Suprapubic skin (tissue), 4 donors: ENCODE data around the gene RPL27A. TPM values are rescaled to one million over a fixed set of nuclear protein-coding genes. Genes with fewer than 3 reads are reported as not detected.

Experiments used
- DNase-seq, 2 donors: peaks; one replicate each; pipeline ENCODE4 v3.0.0-alpha.2; 2019; ENCODE audit warnings: low spot score in 2 of 2
- H3K27ac ChIP-seq: fragments of 200-600 bp; sonication (generic); one replicate; pipeline ENCODE4 v1.5.1; 2019
- H3K27me3 ChIP-seq: fragments of 200-600 bp; sonication (generic); one replicate; pipeline ENCODE4 v1.5.1; 2019
- H3K36me3 ChIP-seq: fragments of 200-600 bp; sonication (generic); one replicate; pipeline ENCODE4 v1.5.1; 2019
- H3K4me1 ChIP-seq: fragments of 200-600 bp; sonication (generic); one replicate; pipeline ENCODE4 v1.5.1; 2019
- H3K4me3 ChIP-seq: fragments of 200-600 bp; sonication (generic); one replicate; pipeline ENCODE4 v1.5.1; 2019; ENCODE audit warnings: mild to moderate bottlenecking
- H3K9me3 ChIP-seq: fragments of 200-600 bp; sonication (generic); one replicate; pipeline ENCODE4 v1.5.1; 2019
- EP300 ChIP-seq: sonication (generic); formaldehyde crosslinking; IDR thresholded peaks from one replicate; pipeline ENCODE4 v1.6.1; 2017; ENCODE audit warnings: antibody characterized with exemption
- POLR2A ChIP-seq, 2 donors: fragments of 450-650 bp; IDR thresholded peaks; one replicate each; pipeline ENCODE4 v1.6.1; 2017; ENCODE audit warnings: antibody characterized with exemption in 2 of 2, mild to moderate bottlenecking in 2 of 2, moderate library complexity in 2 of 2
- POLR2AphosphoS5 ChIP-seq, 3 donors: sonication (generic); formaldehyde crosslinking; IDR thresholded peaks; one replicate each; pipeline ENCODE4 v1.6.1; 2017; ENCODE audit warnings: antibody characterized with exemption in 3 of 3
- WGBS: methylation state at CpG from one replicate; pipeline ENCODE4 v1.1.5; 2018; 5-methylcytosine and 5-hydroxymethylcytosine counted together
- total RNA-seq, 4 donors: library from RNA; depleted of rRNA; stranded (reverse); fragments of >200 nt; gene quantifications; one replicate each; pipeline ENCODE4 v1.1.0, GENCODE V29; 2016
- TF ChIP-seq, protein P1 (sequence below), 2 donors: fragments of 200-600 bp in 1 of 2; fragments of 450-650 bp in 1 of 2; sonication (generic) in 1 of 2; IDR thresholded peaks; one replicate each; pipeline ENCODE4 v1.5.1; 2016 to 2019; ENCODE audit warnings: antibody characterized with exemption in 2 of 2, mild to moderate bottlenecking in 1 of 2, moderate library complexity in 1 of 2

Gene RPL27A
- total RNA-seq, 4 donors from 2014 or later: 822 to 1,505 (median 1,124) TPM

DNA sequence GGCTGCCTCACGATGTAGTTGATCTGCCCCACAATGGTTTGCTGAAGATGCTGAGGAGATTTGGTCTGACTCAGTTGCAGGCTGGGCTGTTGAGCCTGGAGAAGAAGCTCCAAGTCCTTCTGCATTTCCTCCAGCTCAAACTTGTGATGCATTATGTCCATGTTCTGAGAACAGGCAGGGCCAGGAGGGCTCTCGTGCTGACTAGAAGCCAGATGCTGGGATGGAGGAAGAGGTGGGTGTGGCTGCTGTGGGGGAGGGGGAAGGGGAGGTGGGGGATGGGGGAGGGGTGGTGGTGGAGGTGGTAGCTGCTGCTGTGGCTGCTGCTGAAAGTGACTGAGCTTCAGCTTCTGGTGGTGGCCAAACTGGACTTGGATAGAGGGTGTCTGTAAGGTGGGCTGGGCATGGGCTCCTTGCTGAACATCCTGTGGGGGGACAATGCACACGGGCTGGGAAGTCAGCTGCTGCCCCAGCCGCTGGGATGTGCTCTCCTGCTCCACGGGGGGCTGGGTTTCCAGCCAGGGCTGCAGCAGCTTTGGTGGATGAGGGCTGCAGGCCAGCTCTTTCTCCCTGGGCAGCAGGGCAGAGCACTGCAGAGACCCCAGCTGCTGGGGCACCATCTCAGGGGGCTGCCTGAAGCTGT, 42.2 kb upstream of the RPL27A start:
- Histone ChIP-seq H3K4me1 (no peaks in the 10 kb centered on the region), H3K27ac (no peak overlapping the region), H3K27me3 (no peaks in the 10 kb centered on the region), H3K4me3 (no peak overlapping the region), H3K36me3 (peaks cover 96% of the 10 kb centered on the region), H3K9me3 (no peaks in the 10 kb centered on the region)
- no peak for DNase-seq
- 58% methylated on average over 2 of the region's 5 CpGs for WGBS
- TF ChIP-seq POLR2AphosphoS5 (IDR thresholded peaks at IDR 0.05): no peak
- no peak for TF ChIP-seq POLR2A (IDR thresholded peaks at IDR 0.05)
- TF ChIP-seq EP300: no peak
- TF ChIP-seq, protein P1, sequence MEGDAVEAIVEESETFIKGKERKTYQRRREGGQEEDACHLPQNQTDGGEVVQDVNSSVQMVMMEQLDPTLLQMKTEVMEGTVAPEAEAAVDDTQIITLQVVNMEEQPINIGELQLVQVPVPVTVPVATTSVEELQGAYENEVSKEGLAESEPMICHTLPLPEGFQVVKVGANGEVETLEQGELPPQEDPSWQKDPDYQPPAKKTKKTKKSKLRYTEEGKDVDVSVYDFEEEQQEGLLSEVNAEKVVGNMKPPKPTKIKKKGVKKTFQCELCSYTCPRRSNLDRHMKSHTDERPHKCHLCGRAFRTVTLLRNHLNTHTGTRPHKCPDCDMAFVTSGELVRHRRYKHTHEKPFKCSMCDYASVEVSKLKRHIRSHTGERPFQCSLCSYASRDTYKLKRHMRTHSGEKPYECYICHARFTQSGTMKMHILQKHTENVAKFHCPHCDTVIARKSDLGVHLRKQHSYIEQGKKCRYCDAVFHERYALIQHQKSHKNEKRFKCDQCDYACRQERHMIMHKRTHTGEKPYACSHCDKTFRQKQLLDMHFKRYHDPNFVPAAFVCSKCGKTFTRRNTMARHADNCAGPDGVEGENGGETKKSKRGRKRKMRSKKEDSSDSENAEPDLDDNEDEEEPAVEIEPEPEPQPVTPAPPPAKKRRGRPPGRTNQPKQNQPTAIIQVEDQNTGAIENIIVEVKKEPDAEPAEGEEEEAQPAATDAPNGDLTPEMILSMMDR (IDR thresholded peaks at IDR 0.05): no peak

DNA sequence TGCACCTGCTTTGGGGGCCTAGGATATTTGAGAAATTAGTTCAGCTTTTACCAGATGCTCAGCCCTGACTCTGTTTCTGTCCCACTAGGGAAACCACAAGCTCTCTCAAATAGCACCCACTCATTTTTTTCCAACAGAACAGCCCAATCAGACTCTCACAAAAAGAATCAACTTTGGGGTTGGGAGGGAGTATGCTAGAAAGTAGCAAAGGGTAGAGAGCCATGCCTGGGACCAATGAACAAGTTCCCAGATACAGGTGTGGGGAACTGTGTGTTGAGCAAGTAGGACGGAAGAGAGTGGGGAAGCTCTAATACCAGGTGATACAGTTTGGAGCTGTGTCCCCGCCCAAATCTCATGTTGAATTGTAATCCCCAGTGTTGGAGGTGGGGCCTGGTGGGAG, 41.3 kb upstream of the RPL27A start:
- H3K36me3 ChIP-seq: peaks cover 96% of the 10 kb centered on the region

DNA sequence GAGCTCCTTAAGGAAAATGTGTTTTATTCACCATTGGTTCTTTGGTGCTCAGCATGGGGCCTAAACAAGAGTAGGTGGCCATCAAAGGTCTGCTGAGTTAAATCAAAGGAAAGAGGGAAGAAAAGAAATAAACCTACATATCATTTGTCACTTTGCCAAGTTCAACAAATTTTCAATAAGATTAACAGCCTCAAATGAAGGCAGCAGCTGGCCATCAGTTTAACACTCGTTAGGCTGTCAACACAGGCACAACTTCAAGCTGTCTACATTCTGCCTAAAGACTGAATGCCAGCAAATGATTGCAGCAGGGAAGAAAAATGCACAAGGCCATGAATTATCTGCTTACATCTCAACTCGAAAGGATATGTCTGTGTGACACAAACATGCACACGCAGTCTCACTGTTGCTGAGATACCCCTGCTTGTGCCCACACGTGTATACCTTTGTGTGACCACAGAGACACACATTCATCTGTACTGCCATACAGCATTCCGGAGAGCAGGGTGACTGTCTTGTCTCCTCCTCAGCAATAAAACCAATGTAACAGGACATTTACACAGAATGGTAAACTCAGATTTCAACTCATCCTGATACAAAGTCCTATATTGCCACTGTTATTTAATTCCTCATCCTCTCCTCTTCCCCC, 40.3 kb upstream of the RPL27A start:
- H3K27me3 ChIP-seq: no peaks in the 10 kb centered on the region
- no peak overlapping the region for H3K4me3 ChIP-seq
- H3K4me1 ChIP-seq: no peaks in the 10 kb centered on the region
- WGBS: 80% methylated on average over 5 of the region's 5 CpGs
- no peak for DNase-seq
- H3K36me3 ChIP-seq: peaks cover 92% of the 10 kb centered on the region
- TF ChIP-seq POLR2A (IDR thresholded peaks at IDR 0.05) (no peak), EP300 (no peak), POLR2AphosphoS5 (IDR thresholded peaks at IDR 0.05) (no peak)
- TF ChIP-seq, protein P1 (IDR thresholded peaks at IDR 0.05): no peak
- no peaks in the 10 kb centered on the region for H3K9me3 ChIP-seq
- H3K27ac ChIP-seq: no peak overlapping the region

More for the DNA sequence above, 41.3 kb upstream of the RPL27A start:
- TF ChIP-seq POLR2AphosphoS5 (IDR thresholded peaks at IDR 0.05): no peak
- no peak for TF ChIP-seq EP300
- no peak for TF ChIP-seq POLR2A (IDR thresholded peaks at IDR 0.05)
- TF ChIP-seq, protein P1 (IDR thresholded peaks at IDR 0.05): no peak
- H3K9me3 ChIP-seq: no peaks in the 10 kb centered on the region
- H3K4me3 ChIP-seq: no peak overlapping the region
- no peak for DNase-seq
- WGBS: 81% methylated on average over 2 of the region's 2 CpGs
- no peaks in the 10 kb centered on the region for H3K27me3 ChIP-seq
- no peak overlapping the region for H3K27ac ChIP-seq
- H3K4me1 ChIP-seq: no peaks in the 10 kb centered on the region

DNA sequence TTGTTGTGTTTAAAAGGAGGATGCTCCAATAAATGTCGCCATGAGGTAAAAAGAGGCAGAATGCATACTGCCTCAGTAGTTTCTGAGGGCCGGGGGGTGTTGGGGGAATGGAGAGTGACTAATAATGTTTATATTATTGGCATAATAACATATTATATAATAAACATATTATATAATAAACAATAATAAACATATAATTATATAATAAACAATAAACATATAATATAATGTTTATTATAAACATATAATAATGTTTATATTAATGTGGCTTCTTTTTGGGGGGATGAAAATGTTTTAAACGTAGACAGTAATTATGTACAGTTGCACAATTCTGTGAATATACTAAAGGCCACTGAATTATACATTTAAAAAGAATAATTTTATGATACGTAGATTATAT, 35.7 kb upstream of the RPL27A start:
- no peak overlapping the region for H3K27ac ChIP-seq
- DNase-seq: no peak
- H3K4me3 ChIP-seq: no peak overlapping the region
- 98% methylated on average over 4 of the region's 4 CpGs for WGBS
- peaks cover 87% of the 10 kb centered on the region for H3K36me3 ChIP-seq
- no peaks in the 10 kb centered on the region for H3K9me3 ChIP-seq
- no peaks in the 10 kb centered on the region for H3K27me3 ChIP-seq
- no peak for TF ChIP-seq EP300
- no peak for TF ChIP-seq POLR2A (IDR thresholded peaks at IDR 0.05)
- TF ChIP-seq, protein P1 (IDR thresholded peaks at IDR 0.05): no peak
- no peak for TF ChIP-seq POLR2AphosphoS5 (IDR thresholded peaks at IDR 0.05)
- no peaks in the 10 kb centered on the region for H3K4me1 ChIP-seq

DNA sequence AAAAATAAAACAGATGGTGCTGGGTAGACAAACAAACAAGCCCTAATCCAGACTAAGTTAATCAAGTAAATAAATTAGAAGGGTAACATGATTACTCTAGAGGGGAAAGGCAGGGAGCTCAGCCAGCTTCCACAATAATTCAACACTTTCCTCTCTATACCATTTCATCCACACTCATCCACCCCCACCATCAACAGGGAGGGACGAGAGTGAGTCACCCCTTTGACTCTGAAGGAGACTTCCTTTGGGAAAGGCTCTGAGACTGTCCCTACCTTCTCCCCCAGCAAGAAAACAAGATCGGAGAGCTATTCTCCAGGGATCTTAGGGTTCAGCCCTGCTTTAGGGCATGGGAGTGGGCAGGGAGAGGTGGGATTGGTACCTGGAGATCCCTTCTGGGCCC, 33.2 kb upstream of the RPL27A start:
- no peak overlapping the region for H3K27ac ChIP-seq
- WGBS: 83% methylated on average over 2 of the region's 2 CpGs
- no peaks in the 10 kb centered on the region for H3K9me3 ChIP-seq
- H3K4me1 ChIP-seq: no peaks in the 10 kb centered on the region
- H3K4me3 ChIP-seq: no peak overlapping the region
- H3K36me3 ChIP-seq: peaks cover 63% of the 10 kb centered on the region
- TF ChIP-seq, protein P1 (IDR thresholded peaks at IDR 0.05): no peak
- no peak for TF ChIP-seq EP300
- no peak for TF ChIP-seq POLR2A (IDR thresholded peaks at IDR 0.05)
- no peak for TF ChIP-seq POLR2AphosphoS5 (IDR thresholded peaks at IDR 0.05)
- no peak for DNase-seq
- no peaks in the 10 kb centered on the region for H3K27me3 ChIP-seq
